ENCODE data around the gene TMEM87B. TPM values are rescaled to one million over a fixed set of nuclear protein-coding genes. Genes with fewer than 3 reads are reported as not detected.
A peak's percentile ranks its signal among the peaks of the same experiment; 100 is the strongest.

The TMEM87B gene
- total RNA-seq, 1 experiment from 2014 or later, result 10.5 TPM

GRCh38 chr2:112032224-112032586, 22.9 kb upstream of the TMEM87B start:
- Mint-ChIP-seq H3K27me3 (ENCODE audit: low read depth) (no peaks in the 10 kb centered on the region), H3K27ac (peak overlapping the region; percentile 62 to 91 (median 77); a peak in 6 of 7 replicates), H3K4me3 (no peak overlapping the region; a peak in 1 of 5 replicates), H3K4me1 (peaks cover 20 to 25% of the 10 kb centered on the region in 2 experiments), H3K36me3 (ENCODE audit: insufficient read depth in 1 of 3, low read depth in 3 of 3) (peaks cover 0 to 4% (median 0%) of the 10 kb centered on the region in 3 experiments; a peak in 3 of 7 replicates), H3K9me3 (peaks cover 0 to 2% of the 10 kb centered on the region in 2 experiments; a peak in 1 of 5 replicates)
- Histone ChIP-seq H3T11ph (ENCODE audit: low read length) (no peak overlapping the region), H3K4me2 (ENCODE audit: insufficient read depth, insufficient read length, low read length) (no peak overlapping the region), H3K79me1 (ENCODE audit: insufficient read depth, low read depth, low read length, poor library complexity, severe bottlenecking) (no peaks in the 10 kb centered on the region), H3K4me1 (ENCODE audit: insufficient read depth, low read length) (no peaks in the 10 kb centered on the region), H2AFZ (ENCODE audit: low read length) (no peak overlapping the region), H3K23me2 (ENCODE audit: insufficient read length, low read depth, low read length, poor library complexity, severe bottlenecking) (no peaks in the 10 kb centered on the region), H3K79me2 (ENCODE audit: insufficient read depth, low read length) (no peaks in the 10 kb centered on the region), H4K5ac (ENCODE audit: insufficient read length, low read depth, low read length) (no peak overlapping the region), H2BK15ac (ENCODE audit: low read depth, low read length) (no peak overlapping the region), H3K4ac (ENCODE audit: low read depth, low read length) (no peak overlapping the region), H3K56ac (ENCODE audit: insufficient read length, low read depth, low read length) (no peak overlapping the region), H2BK12ac (ENCODE audit: insufficient read length, low read depth, low read length) (no peak overlapping the region), H4K20me1 (ENCODE audit: control insufficient read depth, insufficient read depth, insufficient read length) (no peaks in the 10 kb centered on the region), H3K9ac (ENCODE audit: extremely low read depth, insufficient read length, low read length) (no peak overlapping the region), H2BK120ac (ENCODE audit: low read depth, low read length, poor library complexity, severe bottlenecking) (no peak overlapping the region), H3K14ac (ENCODE audit: insufficient read depth, low read length) (no peak overlapping the region), H4K91ac (ENCODE audit: insufficient read length, low read depth, low read length) (no peak overlapping the region), H3K27me3 (ENCODE audit: insufficient read depth, low read length) (no peaks in the 10 kb centered on the region), H4K8ac (replicated peaks; ENCODE audit: insufficient read length, low read depth, low read length) (no peak overlapping the region), H2BK20ac (ENCODE audit: low read depth, low read length, poor library complexity, severe bottlenecking) (no peak overlapping the region), H2BK5ac (ENCODE audit: insufficient read length, low read length) (no peak overlapping the region), H3K23ac (ENCODE audit: insufficient read length, low read depth, low read length) (no peak overlapping the region), H3K18ac (ENCODE audit: insufficient read length, low read depth, low read length) (no peak overlapping the region), H3K27ac (ENCODE audit: insufficient read length, low read depth, low read length) (peak overlapping the region; percentile 76), H3K9me3 (ENCODE audit: control insufficient read depth, low read depth, low read length) (no peaks in the 10 kb centered on the region), H2AK5ac (ENCODE audit: insufficient read length, low read length) (no peak overlapping the region)
- no peak for DNase-seq
- no peak for TF ChIP-seq CTCF (conservative IDR thresholded peaks at IDR 0.05)
- WGBS (ENCODE audit: extremely low coverage, insufficient read length, low lambda C conversion rate), result no CpG with 5 or more reads among the region's 4 CpGs
